Subcutaneous adipose tissue (tissue), 4 donors: ENCODE results near the gene UBE2U. TPM values are rescaled to one million over a fixed set of nuclear protein-coding genes. Genes with fewer than 3 reads are reported as not detected.

Source experiments
- CTCF ChIP-seq: fragments of 450-650 bp; IDR thresholded peaks from one replicate; pipeline ENCODE4 v1.5.1; 2016; ENCODE audit warnings: low read depth, mild to moderate bottlenecking, control low read depth, antibody characterized with exemption, moderate library complexity
- total RNA-seq, 4 donors: library from RNA; depleted of rRNA; stranded (reverse); fragments of >200 nt; gene quantifications; one replicate each; pipeline ENCODE4 v1.1.0, GENCODE V29; 2016

Gene UBE2U
- total RNA-seq, 4 donors from 2014 or later = not detected

GRCh38 chr1:64282351-64282750 lies 78.9 kb downstream of the UBE2U start:
- no peak for TF ChIP-seq CTCF

DNA sequence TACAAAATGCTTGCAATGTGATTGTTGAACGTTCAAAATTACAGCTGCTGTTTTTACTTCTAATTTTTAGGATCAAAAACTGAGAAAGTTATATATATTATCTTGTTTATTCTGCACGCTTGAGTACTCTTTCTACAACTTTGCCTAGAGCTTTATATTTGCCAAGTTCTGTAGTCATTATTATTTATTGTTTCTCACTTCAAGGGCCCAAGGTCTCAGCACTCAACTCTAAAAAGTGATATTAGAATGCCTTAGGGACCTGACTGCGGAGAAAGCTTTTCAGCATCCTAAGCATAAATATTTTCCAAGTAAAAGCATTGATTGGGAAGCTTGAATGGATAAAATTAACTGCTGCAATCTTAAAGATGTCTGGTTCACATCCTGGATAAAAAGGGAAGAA lies 83.6 kb downstream of the UBE2U start:
- no peak for TF ChIP-seq CTCF

GRCh38 chr1:64290420-64290819 lies 87.0 kb downstream of the UBE2U start:
- TF ChIP-seq CTCF = no peak

GRCh38 chr1:64291931-64292330 lies 88.5 kb downstream of the UBE2U start:
- no peak for TF ChIP-seq CTCF

GRCh38 chr1:64292399-64292798 lies 89.0 kb downstream of the UBE2U start:
- TF ChIP-seq CTCF = no peak

DNA sequence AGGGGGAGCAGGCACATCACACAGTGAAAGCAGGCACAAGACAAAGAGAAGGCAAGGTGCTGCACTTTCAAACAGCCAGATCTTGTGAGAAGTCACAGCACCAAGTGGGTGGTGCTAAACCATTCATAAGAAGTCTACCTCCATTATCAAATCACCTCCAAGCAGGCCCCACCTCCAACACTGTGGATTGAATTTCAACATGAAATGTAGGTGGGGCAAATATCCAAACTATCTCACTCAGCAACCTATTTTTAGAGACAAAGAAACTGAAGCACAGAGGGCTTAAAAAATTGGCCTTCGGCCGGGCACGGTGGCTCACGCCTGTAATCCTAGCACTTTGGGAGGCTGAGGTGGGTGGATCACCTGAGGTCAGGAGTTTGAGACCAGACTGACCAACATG lies 90.4 kb downstream of the UBE2U start:
- TF ChIP-seq CTCF = no peak

GRCh38 chr1:64295136-64295535 lies 91.7 kb downstream of the UBE2U start:
- TF ChIP-seq CTCF = no peak
